Thoracic aorta (tissue), 2 donors: ENCODE results near the gene MADD. TPM values are rescaled to one million over a fixed set of nuclear protein-coding genes. Genes with fewer than 3 reads are reported as not detected.

Source experiments
- ATAC-seq: fragments of 150-250 bp; one replicate; pipeline ENCODE4 v1.8.0; 2017; ENCODE audit warnings: low read depth; ENCODE audit not compliant: insufficient number of reproducible peaks, low FRiP score
- DNase-seq: peaks from one replicate; pipeline ENCODE4 v3.0.0-alpha.2; 2020; ENCODE audit warnings: low spot score
- H3K27ac ChIP-seq, 2 donors: fragments of 200-600 bp; sonication (generic); 1 replicate in 1 of 2; 2 replicates in 1 of 2; pipeline ENCODE4 v1.5.1; 2016; ENCODE audit warnings: mild to moderate bottlenecking in 2 of 2, moderate library complexity in 2 of 2
- H3K27me3 ChIP-seq: fragments of 200-600 bp; sonication (generic); replicated peaks from 2 replicates; pipeline ENCODE4 v1.6.0; 2016; ENCODE audit warnings: mild to moderate bottlenecking; ENCODE audit not compliant: insufficient read depth
- H3K36me3 ChIP-seq: fragments of 200-600 bp; sonication (generic); one replicate; pipeline ENCODE4 v1.5.1; 2016
- H3K4me1 ChIP-seq, 2 donors: fragments of 200-600 bp; sonication (generic); 1 replicate in 1 of 2; 2 replicates in 1 of 2; pipeline versions ENCODE4 v1.5.1 to v1.6.0; 2016; ENCODE audit warnings: low read depth in 2 of 2, mild to moderate bottlenecking in 1 of 2; ENCODE audit not compliant: control insufficient read depth in 1 of 2
- H3K4me3 ChIP-seq: fragments of 200-600 bp; sonication (generic); 2 replicates; pipeline ENCODE4 v1.5.1; 2016; ENCODE audit warnings: mild to moderate bottlenecking
- H3K9me3 ChIP-seq: fragments of 200-600 bp; sonication (generic); 2 replicates; pipeline ENCODE4 v1.5.1; 2016
- CTCF ChIP-seq: fragments of 200-600 bp; sonication (generic); IDR thresholded peaks from one replicate; pipeline ENCODE4 v1.5.1; 2019; ENCODE audit warnings: antibody characterized with exemption
- total RNA-seq, 2 donors: library from RNA; depleted of rRNA; stranded (reverse); fragments of >200 nt; gene quantifications; one replicate each; pipeline versions ENCODE4 v1.1.0 to v1.2.3, GENCODE V29; 2016

Gene MADD
- total RNA-seq, 2 donors from 2014 or later, result 58.9 to 74.3 TPM

DNA sequence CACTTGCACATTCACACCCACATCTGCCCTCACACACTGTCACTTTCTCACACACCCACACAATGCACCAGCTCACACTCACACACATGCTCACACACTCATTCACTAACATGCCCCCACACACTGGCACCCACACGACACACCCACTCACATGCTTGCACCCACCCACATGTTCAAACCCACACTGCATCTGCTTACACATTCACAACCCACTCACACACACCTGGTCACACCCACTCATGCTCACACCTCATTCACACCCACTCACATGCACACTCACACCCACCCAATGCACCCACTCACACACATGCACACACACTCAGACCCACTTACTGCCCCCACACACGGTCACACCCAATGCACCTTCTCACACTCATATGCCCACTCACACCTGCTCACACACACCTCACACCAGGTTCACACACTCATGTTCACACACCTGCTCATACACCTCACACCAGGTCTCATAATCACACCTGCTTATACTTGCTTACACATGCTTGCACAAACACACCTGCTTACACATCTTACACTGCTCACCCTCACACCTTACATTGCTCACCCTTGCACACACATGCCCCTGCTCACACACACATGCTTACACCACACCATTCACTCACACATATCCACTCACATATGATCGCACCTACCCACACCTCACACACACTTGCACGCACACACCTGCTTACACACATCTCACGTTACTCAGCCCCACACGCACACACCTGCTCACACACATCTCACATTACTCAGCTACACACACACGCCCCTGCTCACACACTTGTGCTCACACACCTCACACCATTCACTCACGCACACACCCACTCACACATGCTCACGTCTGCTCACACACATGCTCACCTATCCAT lies 86.4 kb downstream of the MADD start:
- ATAC-seq, result no peak
- no peak for TF ChIP-seq CTCF
- H3K27ac ChIP-seq, result no peak overlapping the region
- no peaks in the 10 kb centered on the region for H3K27me3 ChIP-seq
- H3K9me3 ChIP-seq, result no peaks in the 10 kb centered on the region
- peaks cover 0 to 5% of the 10 kb centered on the region in 2 donors for H3K4me1 ChIP-seq
- H3K36me3 ChIP-seq, result no peaks in the 10 kb centered on the region
- DNase-seq, result no peak
- H3K4me3 ChIP-seq, result no peak overlapping the region

DNA sequence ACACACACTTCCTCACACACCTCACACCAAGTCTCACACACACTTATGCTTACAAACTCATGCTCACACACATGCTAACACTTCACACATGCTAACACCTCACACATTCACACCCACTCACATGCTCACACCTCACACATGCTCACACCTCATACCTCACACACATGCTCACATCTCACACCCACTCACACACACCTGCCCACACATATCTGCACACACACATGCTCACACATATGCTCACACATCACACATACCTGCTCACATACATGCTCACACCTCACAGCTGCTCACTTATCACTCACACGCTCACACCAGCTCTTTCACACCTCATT lies 87.0 kb downstream of the MADD start:
- H3K4me3 ChIP-seq, result no peak overlapping the region
- DNase-seq, result no peak
- H3K36me3 ChIP-seq, result no peaks in the 10 kb centered on the region
- H3K4me1 ChIP-seq, result peaks cover 0 to 5% of the 10 kb centered on the region in 2 donors
- no peak for TF ChIP-seq CTCF
- ATAC-seq, result no peak
- H3K9me3 ChIP-seq, result no peaks in the 10 kb centered on the region
- H3K27me3 ChIP-seq, result no peaks in the 10 kb centered on the region
- H3K27ac ChIP-seq, result no peak overlapping the region

- no peak for ATAC-seq
- TF ChIP-seq CTCF, result no peak
- H3K9me3 ChIP-seq, result no peaks in the 10 kb centered on the region
Observed at GRCh38 chr11:47357985-47358730, 88.2 kb downstream of the MADD start.

GRCh38 chr11:47358731-47359051 lies 88.8 kb downstream of the MADD start:
- no peak for DNase-seq
- Histone ChIP-seq H3K36me3 (no peaks in the 10 kb centered on the region), H3K4me1 (peaks cover 0 to 5% of the 10 kb centered on the region in 2 donors), H3K9me3 (no peaks in the 10 kb centered on the region), H3K27me3 (no peaks in the 10 kb centered on the region), H3K4me3 (no peak overlapping the region), H3K27ac (no peak overlapping the region)
- no peak for ATAC-seq
- TF ChIP-seq CTCF, result no peak

More at GRCh38 chr11:47357985-47358730, 88.2 kb downstream of the MADD start:
- Histone ChIP-seq H3K4me1 (peaks cover 0 to 5% of the 10 kb centered on the region in 2 donors), H3K27me3 (no peaks in the 10 kb centered on the region), H3K4me3 (no peak overlapping the region), H3K36me3 (no peaks in the 10 kb centered on the region), H3K27ac (no peak overlapping the region)
- no peak for DNase-seq

GRCh38 chr11:47359162-47359561 lies 89.2 kb downstream of the MADD start:
- DNase-seq (no peak), ATAC-seq (no peak)
- H3K36me3 ChIP-seq, result no peaks in the 10 kb centered on the region
- H3K9me3 ChIP-seq, result no peaks in the 10 kb centered on the region
- TF ChIP-seq CTCF, result no peak
- no peak overlapping the region for H3K27ac ChIP-seq
- H3K4me1 ChIP-seq, result peaks cover 0 to 5% of the 10 kb centered on the region in 2 donors
- H3K27me3 ChIP-seq, result no peaks in the 10 kb centered on the region
- no peak overlapping the region for H3K4me3 ChIP-seq
